DND-41 (cell line): ENCODE results near the gene SLC16A12.

Experiments
- EZH2 ChIP-seq: IDR thresholded peaks from 3 replicates; pipeline ENCODE4 v1.6.1; 2012; ENCODE audit warnings: borderline replicate concordance, low read depth, mild to moderate bottlenecking, moderate library complexity, low read length, inconsistent platforms; ENCODE audit not compliant: severe bottlenecking
- TF ChIP-seq, protein P1 (sequence below): IDR thresholded peaks from 2 replicates; pipeline ENCODE4 v1.5.1; 2012; ENCODE audit warnings: borderline replicate concordance, low read length, moderate library complexity, mild to moderate bottlenecking; ENCODE audit not compliant: poor library complexity, severe bottlenecking; ENCODE audit errors: extremely low read depth

DNA sequence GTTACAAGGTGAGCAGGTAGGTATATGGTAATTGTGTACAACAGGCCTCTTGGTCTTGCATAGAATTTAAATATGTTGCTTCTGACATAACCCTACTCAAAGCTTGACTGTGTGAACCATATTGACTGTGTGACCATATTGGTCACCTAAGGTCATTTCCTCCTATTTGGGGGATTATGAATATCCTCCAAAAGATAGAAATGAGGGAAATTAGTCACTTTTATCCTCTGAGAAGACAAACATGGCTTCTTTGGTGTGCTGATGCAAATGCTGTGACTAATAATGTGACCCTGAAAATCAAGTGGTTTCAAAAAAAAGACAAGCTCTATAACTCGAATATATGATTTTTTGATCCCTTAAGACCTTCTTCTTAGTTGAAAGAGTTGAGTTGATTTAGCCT, 93.1 kb downstream of the SLC16A12 start:
- TF ChIP-seq, protein P1, sequence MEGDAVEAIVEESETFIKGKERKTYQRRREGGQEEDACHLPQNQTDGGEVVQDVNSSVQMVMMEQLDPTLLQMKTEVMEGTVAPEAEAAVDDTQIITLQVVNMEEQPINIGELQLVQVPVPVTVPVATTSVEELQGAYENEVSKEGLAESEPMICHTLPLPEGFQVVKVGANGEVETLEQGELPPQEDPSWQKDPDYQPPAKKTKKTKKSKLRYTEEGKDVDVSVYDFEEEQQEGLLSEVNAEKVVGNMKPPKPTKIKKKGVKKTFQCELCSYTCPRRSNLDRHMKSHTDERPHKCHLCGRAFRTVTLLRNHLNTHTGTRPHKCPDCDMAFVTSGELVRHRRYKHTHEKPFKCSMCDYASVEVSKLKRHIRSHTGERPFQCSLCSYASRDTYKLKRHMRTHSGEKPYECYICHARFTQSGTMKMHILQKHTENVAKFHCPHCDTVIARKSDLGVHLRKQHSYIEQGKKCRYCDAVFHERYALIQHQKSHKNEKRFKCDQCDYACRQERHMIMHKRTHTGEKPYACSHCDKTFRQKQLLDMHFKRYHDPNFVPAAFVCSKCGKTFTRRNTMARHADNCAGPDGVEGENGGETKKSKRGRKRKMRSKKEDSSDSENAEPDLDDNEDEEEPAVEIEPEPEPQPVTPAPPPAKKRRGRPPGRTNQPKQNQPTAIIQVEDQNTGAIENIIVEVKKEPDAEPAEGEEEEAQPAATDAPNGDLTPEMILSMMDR = no peak
- no peak for TF ChIP-seq EZH2
